HG03469 (cell line): Measurements from ENCODE around the gene SLC22A5.
"Not testable (repeated sequence)": the region's sequence is repeated elsewhere in the genome, so short reads cannot be mapped to it uniquely, and the experiment has no call there.

ENCODE experiments used
- ATAC-seq: cut with Tn5 transposase; IDR thresholded peaks from one replicate; pipeline ENCODE4 v1.9.1; 2021; ENCODE audit warnings: mild to moderate bottlenecking, moderate library complexity, moderate number of reproducible peaks; ENCODE audit not compliant: unreplicated experiment

Gene SLC22A5

GRCh38 chr5:132410451-132411303, 41.2 kb downstream of the SLC22A5 start:
- ATAC-seq, result peak; percentile 35

- ATAC-seq, result no peak
Measured at GRCh38 chr5:132411304-132412013, 41.9 kb downstream of the SLC22A5 start.

GRCh38 chr5:132413567-132413966, 44.1 kb downstream of the SLC22A5 start:
- ATAC-seq, result no peak

GRCh38 chr5:132414634-132415378, 45.3 kb downstream of the SLC22A5 start:
- ATAC-seq, result no peak

GRCh38 chr5:132415516-132415915, 46.0 kb downstream of the SLC22A5 start:
- ATAC-seq, result not testable (repeated sequence)

GRCh38 chr5:132416306-132417009, 46.9 kb downstream of the SLC22A5 start:
- ATAC-seq, result no peak

GRCh38 chr5:132417010-132417439, 47.5 kb downstream of the SLC22A5 start:
- ATAC-seq, result no peak

GRCh38 chr5:132417461-132417860, 48.0 kb downstream of the SLC22A5 start:
- ATAC-seq, result no peak

- no peak for ATAC-seq
Measured at GRCh38 chr5:132417889-132418485, 48.5 kb downstream of the SLC22A5 start.

GRCh38 chr5:132418881-132419280, 49.4 kb downstream of the SLC22A5 start:
- ATAC-seq, result no peak

GRCh38 chr5:132419502-132420468, 50.3 kb downstream of the SLC22A5 start:
- ATAC-seq, result no peak

GRCh38 chr5:132420706-132421272, 51.3 kb downstream of the SLC22A5 start:
- peak; percentile 23 for ATAC-seq

- no peak for ATAC-seq
Measured at GRCh38 chr5:132421462-132421861, 52.0 kb downstream of the SLC22A5 start.

GRCh38 chr5:132422720-132423437, 53.4 kb downstream of the SLC22A5 start:
- ATAC-seq, result peak; percentile 32

- no peak for ATAC-seq
Measured at GRCh38 chr5:132423438-132423898, 54.0 kb downstream of the SLC22A5 start.

GRCh38 chr5:132424167-132424880, 54.8 kb downstream of the SLC22A5 start:
- no peak for ATAC-seq
